ENCODE data around the gene PHETA2.
A peak's percentile ranks its signal among the peaks of the same experiment; 100 is the strongest.
"Not testable (repeated sequence)": the region's sequence is repeated elsewhere in the genome, so short reads cannot be mapped to it uniquely, and the experiment has no call there.

PHETA2 gene

DNA sequence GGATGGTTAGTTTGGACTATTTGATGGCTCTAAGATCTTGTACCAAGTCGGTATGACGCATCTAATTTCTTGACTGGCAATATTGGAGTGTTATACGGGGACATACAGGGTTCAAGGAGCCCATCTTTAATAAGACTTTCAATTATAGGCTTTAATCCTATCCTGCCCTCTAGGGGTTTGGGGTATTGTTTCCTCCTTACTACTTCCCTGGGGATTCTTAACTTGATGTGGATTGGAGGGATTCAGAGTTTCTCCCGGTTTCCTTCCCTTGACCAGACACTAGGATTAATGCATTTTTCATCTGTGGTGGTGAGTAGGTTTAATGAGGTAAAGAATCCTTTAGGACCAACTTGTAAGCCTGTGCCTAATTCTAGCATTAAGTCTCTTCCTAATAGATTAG, 37.8 kb downstream of the PHETA2 start:
- peak; percentile 57 for DNase-seq

DNA sequence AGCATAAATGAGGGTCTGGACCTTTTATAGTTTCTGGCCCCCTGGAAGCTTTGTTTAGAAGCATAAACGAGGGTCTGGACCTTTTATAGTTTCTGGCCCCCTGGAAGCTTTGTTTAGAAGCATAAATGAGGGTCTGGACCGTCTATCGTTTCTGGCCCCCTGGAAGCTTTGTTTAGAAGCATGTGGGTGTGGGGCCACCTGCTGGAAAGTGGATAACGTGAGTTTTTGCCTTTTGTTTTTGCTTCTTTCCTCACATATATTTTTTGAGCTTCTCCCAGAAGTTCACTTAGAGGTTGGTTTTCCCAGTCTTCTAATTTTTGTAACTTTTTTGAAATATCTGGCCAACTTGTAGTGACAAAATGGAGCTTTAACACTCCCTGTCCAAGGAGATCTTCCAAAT, 38.7 kb downstream of the PHETA2 start:
- DNase-seq = peak; percentile 22

DNA sequence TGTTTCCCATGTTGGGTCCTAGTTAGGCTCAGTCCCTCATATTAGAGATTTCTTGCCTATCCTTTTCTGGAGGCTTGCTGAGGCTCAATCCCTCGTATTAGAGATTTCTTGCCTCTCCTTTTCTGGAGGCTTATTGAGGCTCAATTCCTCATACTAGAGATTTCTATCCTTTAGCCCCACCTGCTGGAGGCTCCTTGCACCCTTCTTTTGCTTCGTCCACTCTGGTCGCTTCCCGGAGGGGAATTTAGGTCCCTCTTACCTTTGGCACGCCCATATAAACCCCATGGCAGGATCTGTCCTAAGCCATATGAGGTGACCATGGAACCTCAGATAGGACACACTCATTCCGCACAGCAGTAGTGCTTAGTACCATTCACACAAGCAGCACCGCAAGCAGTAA, 40.7 kb downstream of the PHETA2 start:
- peak; percentile 46 for DNase-seq

DNA sequence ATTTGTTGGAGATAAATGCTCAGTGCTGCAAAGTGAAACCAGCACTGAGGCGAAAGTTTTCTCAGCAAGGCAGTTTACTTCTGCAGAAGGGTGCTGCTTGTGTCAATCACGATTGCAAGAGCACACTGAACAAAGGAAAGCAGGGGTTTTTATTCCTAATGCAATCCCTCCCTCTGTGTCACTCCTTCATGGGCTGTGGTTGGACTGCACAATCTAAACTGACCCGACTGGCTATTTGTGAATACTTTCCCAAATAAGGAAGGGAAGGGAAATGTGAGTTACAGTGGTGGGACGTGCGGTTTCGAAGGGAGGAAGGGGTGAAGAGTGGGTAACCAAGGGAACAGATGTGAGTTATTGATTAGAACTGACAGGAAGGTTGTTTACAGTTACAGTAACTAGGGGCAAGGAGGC, 41.4 kb downstream of the PHETA2 start:
- not testable (repeated sequence) for DNase-seq

DNA sequence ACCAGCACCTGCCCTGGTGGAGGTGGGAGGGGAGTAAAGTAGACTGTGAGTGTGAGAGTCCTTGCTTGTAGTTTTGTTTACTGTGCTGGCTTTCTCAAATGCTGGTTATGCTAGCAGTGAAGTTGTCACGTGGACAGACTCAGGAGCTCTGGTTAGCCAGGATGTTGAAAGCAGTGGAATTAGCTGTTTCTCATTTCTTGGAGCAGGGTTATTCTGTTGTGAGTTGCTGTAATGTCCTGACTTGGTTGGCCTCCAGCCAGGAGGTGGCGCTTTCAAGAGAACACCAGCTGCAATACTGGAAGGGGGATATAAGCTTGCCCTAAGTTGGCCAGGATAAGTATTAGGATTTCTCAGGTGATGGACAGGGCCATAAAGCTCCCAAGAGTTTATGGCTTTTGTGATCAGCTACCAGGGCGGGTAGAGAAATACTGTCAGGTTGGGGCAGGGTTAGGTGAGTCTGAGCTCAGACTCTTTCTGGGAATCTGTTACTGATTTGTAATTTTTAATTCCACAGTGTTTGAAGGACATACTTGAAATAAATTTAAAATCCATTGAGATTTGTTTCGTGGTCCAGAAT, 42.9 kb downstream of the PHETA2 start:
- DNase-seq = peak; percentile 26

DNA sequence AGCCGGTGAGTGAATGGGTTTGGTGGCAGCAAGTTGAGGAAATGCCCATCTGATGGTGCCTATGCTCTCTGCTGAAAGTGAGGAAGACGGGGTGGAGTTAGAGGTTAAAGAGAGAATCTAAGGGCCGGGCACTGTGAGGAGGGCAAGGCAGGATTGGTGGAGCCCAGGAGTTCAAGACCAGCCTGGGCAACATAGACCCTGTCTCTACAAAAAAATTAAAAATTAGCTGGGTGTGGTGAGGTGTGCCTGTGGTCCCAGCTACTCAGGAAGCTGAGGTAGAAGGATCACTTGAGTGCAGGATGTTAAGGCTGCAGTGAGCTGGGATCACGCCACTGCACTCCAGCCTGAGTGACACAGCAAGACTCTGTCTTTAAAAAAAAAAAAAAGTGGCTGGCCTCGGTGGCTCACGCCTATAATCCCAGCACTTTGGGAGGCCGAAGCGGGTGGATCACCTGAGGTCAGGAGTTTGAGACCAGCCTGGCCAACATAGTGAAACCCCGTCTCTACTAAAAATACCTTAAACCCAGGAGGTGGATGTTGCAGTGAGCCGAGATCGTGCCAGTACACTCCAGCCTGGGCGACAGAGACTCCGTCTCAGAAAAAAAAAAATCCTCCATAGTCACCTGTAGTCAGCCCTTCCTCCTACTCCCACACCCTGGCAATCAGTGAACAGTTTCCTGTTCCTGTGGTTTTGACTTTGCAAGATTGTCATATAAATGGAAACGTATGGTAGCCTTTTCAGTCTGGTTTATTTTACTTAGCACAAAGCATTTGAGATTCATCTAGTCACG, 46.4 kb downstream of the PHETA2 start:
- DNase-seq = not testable (repeated sequence)

DNA sequence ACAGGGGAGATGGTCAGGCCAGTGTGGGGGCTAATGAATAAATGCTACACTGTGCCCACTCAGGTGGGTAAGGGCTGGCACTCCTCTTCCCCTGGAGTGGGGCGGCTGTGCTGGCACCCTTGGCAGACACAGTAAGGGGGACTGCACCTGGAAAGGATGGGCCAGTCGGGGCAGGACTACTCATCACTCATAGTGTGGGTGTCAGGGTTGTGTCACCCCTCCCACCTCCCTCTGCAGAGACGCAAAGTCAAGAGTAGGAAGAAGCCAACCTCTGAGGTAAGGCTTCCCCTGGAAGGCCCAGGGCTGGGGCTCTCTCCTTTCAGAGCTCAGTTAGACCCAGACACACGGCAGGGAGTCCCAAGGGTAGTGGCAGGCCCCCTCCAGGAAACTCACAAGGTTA, 49.5 kb downstream of the PHETA2 start:
- not testable (repeated sequence) for DNase-seq

DNA sequence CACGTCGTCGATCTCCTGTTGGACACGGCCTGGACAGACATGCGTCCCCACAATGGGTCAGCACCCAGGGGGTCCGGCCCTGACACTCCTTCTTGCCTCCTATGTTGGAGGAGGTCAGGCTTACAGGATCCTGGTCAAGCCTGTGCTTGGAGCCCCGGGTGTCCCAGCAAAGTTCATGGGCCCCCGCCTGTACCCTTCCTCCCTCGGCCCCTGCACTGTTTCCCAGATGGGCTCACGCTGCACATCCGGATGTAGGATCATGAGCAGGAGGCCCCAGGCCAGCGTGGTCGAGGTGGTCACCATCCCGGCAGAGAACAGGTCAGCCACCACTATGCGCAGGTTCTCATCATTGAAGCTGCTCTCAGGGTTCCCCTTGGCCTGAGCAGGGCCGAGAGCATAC, 53.6 kb downstream of the PHETA2 start:
- DNase-seq = no peak

DNA sequence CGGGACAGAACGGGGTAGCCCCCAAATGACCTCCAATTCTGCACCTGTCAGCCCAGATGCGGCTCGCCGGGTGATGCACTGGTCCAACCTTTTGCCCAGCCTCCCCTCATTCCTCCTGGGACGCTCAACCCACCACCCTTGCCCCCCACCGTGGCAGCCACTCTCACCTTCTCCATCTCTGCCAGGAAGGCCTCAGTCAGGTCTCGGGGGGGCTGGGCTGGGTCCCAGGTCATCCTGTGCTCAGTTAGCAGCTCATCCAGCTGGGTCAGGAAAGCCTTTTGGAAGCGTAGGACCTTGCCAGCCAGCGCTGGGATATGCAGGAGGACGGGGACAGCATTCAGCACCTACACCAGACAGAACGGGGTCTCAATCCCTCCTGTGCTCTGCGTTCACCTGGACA, 54.0 kb downstream of the PHETA2 start:
- not testable (repeated sequence) for DNase-seq
